ENCODE results near the gene MINDY1. TPM values are rescaled to one million over a fixed set of nuclear protein-coding genes. Genes with fewer than 3 reads are reported as not detected.

Gene MINDY1
- total RNA-seq, 1 donor from 2014 or later: 5.5 TPM

GRCh38 chr1:151010346-151010726, 3.6 kb upstream of the MINDY1 start:
- no peak for FAIRE-seq
- Histone ChIP-seq H3K4me3 (ENCODE audit: low read depth, low read length) (no peak overlapping the region), H3K36me3 (ENCODE audit: control insufficient read depth, insufficient read depth, low read length) (no peaks in the 10 kb centered on the region), H3K27me3 (ENCODE audit: control insufficient read depth, insufficient read depth, low read length) (no peaks in the 10 kb centered on the region)
- no peak for TF ChIP-seq CTCF (IDR thresholded peaks at IDR 0.05; ENCODE audit: insufficient read depth, low read length, severe bottlenecking)
- DNase-seq (ENCODE audit: low read depth): no peak

- no peak for TF ChIP-seq CTCF (IDR thresholded peaks at IDR 0.05; ENCODE audit: insufficient read depth, low read length, severe bottlenecking)
- no peak for FAIRE-seq
- DNase-seq (ENCODE audit: low read depth): no peak
- no peaks in the 10 kb centered on the region for H3K36me3 ChIP-seq (ENCODE audit: control insufficient read depth, insufficient read depth, low read length)
- H3K27me3 ChIP-seq (ENCODE audit: control insufficient read depth, insufficient read depth, low read length): no peaks in the 10 kb centered on the region
- H3K4me3 ChIP-seq (ENCODE audit: low read depth, low read length): no peak overlapping the region
Measured at GRCh38 chr1:151009674-151010345, 3.1 kb upstream of the MINDY1 start.

GRCh38 chr1:151009206-151009587, 2.5 kb upstream of the MINDY1 start:
- FAIRE-seq: no peak

GRCh38 chr1:151008244-151009205, 1.8 kb upstream of the MINDY1 start, which contains the start of gene PRUNE1:
Gene PRUNE1 (plus strand): TSS chr1:151008449. CDS start chr1:151008633, 184 bp downstream.
- DNase-seq (ENCODE audit: low read depth) (peak; percentile 92), FAIRE-seq (no peak)
- Histone ChIP-seq H3K4me3 (ENCODE audit: low read depth, low read length) (peak within 1 kb of the TSS; percentile 78), H3K27me3 (ENCODE audit: control insufficient read depth, insufficient read depth, low read length) (no peaks in the 10 kb centered on the region), H3K36me3 (ENCODE audit: control insufficient read depth, insufficient read depth, low read length) (no peaks in the 10 kb centered on the region)
- TF ChIP-seq CTCF (IDR thresholded peaks at IDR 0.05; ENCODE audit: insufficient read depth, low read length, severe bottlenecking): no peak

More at GRCh38 chr1:151009206-151009587, 2.5 kb upstream of the MINDY1 start:
- TF ChIP-seq CTCF (IDR thresholded peaks at IDR 0.05; ENCODE audit: insufficient read depth, low read length, severe bottlenecking): no peak
- H3K27me3 ChIP-seq (ENCODE audit: control insufficient read depth, insufficient read depth, low read length): no peaks in the 10 kb centered on the region
- peak overlapping the region; percentile 78 for H3K4me3 ChIP-seq (ENCODE audit: low read depth, low read length)
- no peaks in the 10 kb centered on the region for H3K36me3 ChIP-seq (ENCODE audit: control insufficient read depth, insufficient read depth, low read length)
- no peak for DNase-seq (ENCODE audit: low read depth)

- DNase-seq (ENCODE audit: low read depth): no peak
- TF ChIP-seq CTCF (IDR thresholded peaks at IDR 0.05; ENCODE audit: insufficient read depth, low read length, severe bottlenecking): no peak
- Histone ChIP-seq H3K4me3 (ENCODE audit: low read depth, low read length) (no peak overlapping the region), H3K36me3 (ENCODE audit: control insufficient read depth, insufficient read depth, low read length) (no peaks in the 10 kb centered on the region), H3K27me3 (ENCODE audit: control insufficient read depth, insufficient read depth, low read length) (no peaks in the 10 kb centered on the region)
- no peak for FAIRE-seq
Measured at GRCh38 chr1:151007853-151008243, 1.1 kb upstream of the MINDY1 start.
